ENCODE results near the gene MST1. TPM values are rescaled to one million over a fixed set of nuclear protein-coding genes. Genes with fewer than 3 reads are reported as not detected.

Gene MST1
- total RNA-seq, 1 experiment from 2014 or later = 13.8 TPM

DNA sequence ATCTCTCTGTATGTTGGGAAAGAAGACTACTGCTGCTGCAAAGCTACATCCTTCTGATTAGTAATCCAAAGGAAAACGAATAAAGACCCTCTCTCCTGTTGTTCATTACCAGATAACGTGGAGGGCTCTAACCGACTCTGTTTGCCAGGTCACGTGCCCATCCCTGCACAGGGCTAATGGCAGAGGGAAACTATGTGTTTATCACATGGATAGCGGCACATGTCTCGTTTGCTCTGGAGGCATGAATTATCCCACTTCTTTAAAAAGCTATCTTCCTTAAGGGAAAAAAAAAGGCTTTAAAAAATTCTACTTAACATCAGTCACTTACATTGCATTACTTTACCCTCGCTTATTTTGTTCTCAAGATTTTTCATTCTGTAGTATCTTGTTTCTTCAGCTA is 48.0 kb downstream of the MST1 start:
- no peak overlapping the region for H3K27ac Mint-ChIP-seq
- DNase-seq (ENCODE audit: low spot score) = no peak
- no peak for ATAC-seq
- POLR2A ChIA-PET = no interaction called here
- H3K4me3 Mint-ChIP-seq = no peak overlapping the region
- H3K36me3 Mint-ChIP-seq = no peaks in the 10 kb centered on the region
- no peaks in the 10 kb centered on the region for H3K27me3 Mint-ChIP-seq (ENCODE audit: low read depth)
- no peaks in the 10 kb centered on the region for H3K4me1 Mint-ChIP-seq
- TF ChIP-seq ZNF396 (CRISPR knock-in tag; IDR thresholded peaks at IDR 0.05; ENCODE audit: borderline replicate concordance) = no peak
- no peak for TF ChIP-seq GTF2I (CRISPR knock-in tag; conservative IDR thresholded peaks at IDR 0.05)
- TF ChIP-seq ZNF138 (CRISPR knock-in tag; conservative IDR thresholded peaks at IDR 0.05) = no peak
- TF ChIP-seq MYBL2 (CRISPR knock-in tag; IDR thresholded peaks at IDR 0.05) = no peak
- TF ChIP-seq NR2C2 (CRISPR knock-in tag; IDR thresholded peaks at IDR 0.05) = no peak
- TF ChIP-seq USF2 (CRISPR knock-in tag; IDR thresholded peaks at IDR 0.05) = no peak
- TF ChIP-seq ZNF219 (CRISPR knock-in tag; IDR thresholded peaks at IDR 0.05; ENCODE audit: borderline replicate concordance) = no peak
- no peaks in the 10 kb centered on the region for H3K9me3 Mint-ChIP-seq
- CTCF ChIA-PET = no interaction called here

DNA sequence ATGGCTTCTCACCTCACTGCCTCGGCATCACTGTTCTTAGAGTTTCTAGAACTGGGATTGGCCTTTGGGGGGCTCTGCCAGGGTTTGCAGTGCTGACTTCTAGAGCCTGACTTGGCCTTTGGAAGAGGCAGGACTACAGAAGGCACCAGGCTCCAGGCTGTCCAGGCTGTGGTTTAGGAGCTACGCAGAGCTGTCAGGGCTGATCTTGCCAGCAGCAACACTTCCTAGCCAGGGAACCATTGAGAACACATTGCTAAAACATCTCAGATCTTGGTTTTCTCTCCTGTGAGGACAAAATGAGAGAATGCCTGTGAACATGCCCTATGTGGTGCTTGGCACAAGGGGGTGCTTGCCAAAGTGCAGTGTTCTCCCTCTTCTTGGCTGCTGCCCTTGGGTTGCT is 49.7 kb downstream of the MST1 start:
- H3K36me3 Mint-ChIP-seq = no peaks in the 10 kb centered on the region
- ChIA-PET CTCF (interaction anchor here (0.6 to 1.8 kb wide), 4 partner anchors 33 to 200 kb away, joined by 3 to 4 read pairs (median 4); no protein-coding TSS in a partner anchor), POLR2A (no interaction called here)

More for the DNA sequence above, 49.7 kb downstream of the MST1 start:
- DNase-seq (ENCODE audit: low spot score) (no peak), ATAC-seq (no peak)
- Mint-ChIP-seq H3K27ac (no peak overlapping the region), H3K9me3 (no peaks in the 10 kb centered on the region), H3K4me1 (no peaks in the 10 kb centered on the region), H3K27me3 (ENCODE audit: low read depth) (no peaks in the 10 kb centered on the region), H3K4me3 (no peak overlapping the region)
- TF ChIP-seq PREB (CRISPR knock-in tag; IDR thresholded peaks at IDR 0.05; ENCODE audit: borderline replicate concordance) (no peak), GRHL2 (CRISPR knock-in tag; IDR thresholded peaks at IDR 0.05; ENCODE audit: insufficient replicate concordance, severe bottlenecking) (no peak), FOXJ3 (CRISPR knock-in tag; IDR thresholded peaks at IDR 0.05; ENCODE audit: borderline replicate concordance) (no peak), GABPB1 (CRISPR knock-in tag; IDR thresholded peaks at IDR 0.05) (no peak), RORB (CRISPR knock-in tag; IDR thresholded peaks at IDR 0.05) (no peak), MAX (CRISPR knock-in tag; IDR thresholded peaks at IDR 0.05) (no peak), ZNF317 (CRISPR knock-in tag; IDR thresholded peaks at IDR 0.05; ENCODE audit: borderline replicate concordance, low read depth) (no peak), ESRRA (CRISPR knock-in tag; IDR thresholded peaks at IDR 0.05; ENCODE audit: borderline replicate concordance) (no peak), RELA (CRISPR knock-in tag; IDR thresholded peaks at IDR 0.05; ENCODE audit: borderline replicate concordance) (no peak), USF2 (CRISPR knock-in tag; IDR thresholded peaks at IDR 0.05) (no peak), ZNF219 (CRISPR knock-in tag; IDR thresholded peaks at IDR 0.05; ENCODE audit: borderline replicate concordance) (no peak), ELF4 (CRISPR knock-in tag; IDR thresholded peaks at IDR 0.05; ENCODE audit: low read depth) (no peak), NFE2L1 (CRISPR knock-in tag; IDR thresholded peaks at IDR 0.05) (no peak), HMGA2 (CRISPR knock-in tag; IDR thresholded peaks at IDR 0.05) (no peak), OVOL2 (CRISPR knock-in tag; IDR thresholded peaks at IDR 0.05; ENCODE audit: borderline replicate concordance) (no peak)
- TF ChIP-seq, protein P1, sequence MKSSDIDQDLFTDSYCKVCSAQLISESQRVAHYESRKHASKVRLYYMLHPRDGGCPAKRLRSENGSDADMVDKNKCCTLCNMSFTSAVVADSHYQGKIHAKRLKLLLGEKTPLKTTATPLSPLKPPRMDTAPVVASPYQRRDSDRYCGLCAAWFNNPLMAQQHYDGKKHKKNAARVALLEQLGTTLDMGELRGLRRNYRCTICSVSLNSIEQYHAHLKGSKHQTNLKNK (CRISPR knock-in tag; IDR thresholded peaks at IDR 0.05) = no peak
- TF ChIP-seq, protein P2, sequence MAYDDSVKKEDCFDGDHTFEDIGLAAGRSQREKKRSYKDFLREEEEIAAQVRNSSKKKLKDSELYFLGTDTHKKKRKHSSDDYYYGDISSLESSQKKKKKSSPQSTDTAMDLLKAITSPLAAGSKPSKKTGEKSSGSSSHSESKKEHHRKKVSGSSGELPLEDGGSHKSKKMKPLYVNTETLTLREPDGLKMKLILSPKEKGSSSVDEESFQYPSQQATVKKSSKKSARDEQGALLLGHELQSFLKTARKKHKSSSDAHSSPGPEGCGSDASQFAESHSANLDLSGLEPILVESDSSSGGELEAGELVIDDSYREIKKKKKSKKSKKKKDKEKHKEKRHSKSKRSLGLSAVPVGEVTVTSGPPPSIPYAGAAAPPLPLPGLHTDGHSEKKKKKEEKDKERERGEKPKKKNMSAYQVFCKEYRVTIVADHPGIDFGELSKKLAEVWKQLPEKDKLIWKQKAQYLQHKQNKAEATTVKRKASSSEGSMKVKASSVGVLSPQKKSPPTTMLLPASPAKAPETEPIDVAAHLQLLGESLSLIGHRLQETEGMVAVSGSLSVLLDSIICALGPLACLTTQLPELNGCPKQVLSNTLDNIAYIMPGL (CRISPR knock-in tag; IDR thresholded peaks at IDR 0.05) = no peak

Data from WTC11 (cell line).